A549 (cell line): ENCODE results near the gene ZBTB25. TPM values are rescaled to one million over a fixed set of nuclear protein-coding genes. Genes with fewer than 3 reads are reported as not detected.
A peak's percentile ranks its signal among the peaks of the same experiment; 100 is the strongest.

Source experiments
- ATAC-seq, 2 experiments: fragments of 200-7000 bp in 1 of 2; fragments of >200 bp in 1 of 2; cut with Nextera tagmentation in 1 of 2; cut with Tn5 transposase in 1 of 2; 3 replicates each; pipeline versions ENCODE4 v1.8.0 to v1.9.1; 2018 to 2020; ENCODE audit warnings: mild to moderate bottlenecking in 1 of 2, moderate library complexity in 1 of 2
- CTCF ChIA-PET: fragments of 300-600 bp; sonication (Branson Sonifier 250); formaldehyde crosslinking; extraction: SDS; loops from one replicate; lab custom pipeline; 2021; ENCODE audit warnings: antibody characterized with exemption, inconsistent platforms; lab: Yijun Ruan, JAX
- POLR2A ChIA-PET: fragments of 350-600 bp; formaldehyde crosslinking; extraction: SDS; loops from one replicate; lab custom pipeline; 2021; ENCODE audit warnings: antibody characterized with exemption, inconsistent platforms; lab: Yijun Ruan, JAX
- DNase-seq, 2 experiments: peaks; one replicate each; pipeline versions ENCODE4 v3.0.0 to v3.0.0-alpha.2; 2011 to 2016; ENCODE audit warnings: low read depth in 1 of 2, low spot score in 1 of 2
- FAIRE-seq: peaks from 2 replicates; lab custom pipeline; 2011; peaks lifted over from hg19 to GRCh38; lab: Jason Lieb, UNC
- H3K27ac ChIP-seq, 2 experiments: fragments of >200 bp; sonication (Bioruptor Twin); formaldehyde crosslinking; 3 replicates each; pipeline ENCODE4 v1.5.1; 2016 to 2017
- H3K4me1 ChIP-seq: fragments of >200 bp; sonication (Bioruptor Twin); formaldehyde crosslinking; 3 replicates; pipeline ENCODE4 v1.6.1; 2016
- H3K4me2 ChIP-seq: fragments of >200 bp; sonication (Bioruptor Twin); formaldehyde crosslinking; 3 replicates; pipeline ENCODE4 v1.6.1; 2016
- H3K4me3 ChIP-seq: fragments of >200 bp; sonication (Bioruptor Twin); formaldehyde crosslinking; 3 replicates; pipeline ENCODE4 v1.5.1; 2016
- H3K9me3 ChIP-seq: fragments of >200 bp; sonication (Bioruptor Twin); formaldehyde crosslinking; 3 replicates; pipeline ENCODE4 v1.6.1; 2016
- BCL3 ChIP-seq: fragments of >200 bp; sonication (Bioruptor Twin); formaldehyde crosslinking; IDR thresholded peaks from 3 replicates; pipeline ENCODE4 v1.6.1; 2016
- CBX2 ChIP-seq: fragments of 200-600 bp; sonication (generic); IDR thresholded peaks from 2 replicates; pipeline ENCODE4 v1.6.1; 2016; ENCODE audit warnings: low read depth, mild to moderate bottlenecking, borderline replicate concordance
- CBX8 ChIP-seq: fragments of 200-600 bp; sonication (generic); IDR thresholded peaks from 2 replicates; pipeline ENCODE4 v1.6.1; 2016
- CEBPB ChIP-seq, 2 experiments: fragments of >200 bp in 1 of 2; sonication (Bioruptor Twin) in 1 of 2; formaldehyde crosslinking in 1 of 2; IDR thresholded peaks; 2 replicates each; pipeline ENCODE4 v1.6.1; 2012 to 2016
- E2F6 ChIP-seq: IDR thresholded peaks from 2 replicates; pipeline ENCODE4 v1.6.1; 2012; ENCODE audit warnings: low read depth, borderline replicate concordance
- EHF ChIP-seq: fragments of 250-450 bp; sonication (Bioruptor Pico); IDR thresholded peaks from 2 replicates; pipeline ENCODE4 v1.5.0; 2020; ENCODE audit warnings: mild to moderate bottlenecking
- ESRRA ChIP-seq: fragments of 150-350 bp; IDR thresholded peaks from 2 replicates; pipeline ENCODE4 v1.6.1; 2014; ENCODE audit warnings: mild to moderate bottlenecking, low read length, borderline replicate concordance
- FOXS1 ChIP-seq: fragments of 250-450 bp; sonication (Bioruptor Pico); IDR thresholded peaks from 2 replicates; pipeline ENCODE4 v1.5.0; 2020; ENCODE audit warnings: mild to moderate bottlenecking, moderate library complexity
- GATA3 ChIP-seq: IDR thresholded peaks from 2 replicates; pipeline ENCODE4 v1.6.1; 2012; ENCODE audit warnings: borderline replicate concordance
- MAFK ChIP-seq: fragments of 450-650 bp; IDR thresholded peaks from 2 replicates; pipeline ENCODE4 v1.6.1; 2014; ENCODE audit not compliant: partially characterized antibody
- MAZ ChIP-seq: fragments of 150-350 bp; IDR thresholded peaks from 2 replicates; pipeline ENCODE4 v1.6.1; 2014; ENCODE audit warnings: antibody characterized with exemption, low read depth, low read length, borderline replicate concordance
- RARB ChIP-seq: fragments of 250-450 bp; sonication (Bioruptor Pico); IDR thresholded peaks from 2 replicates; pipeline ENCODE4 v1.8.0; 2021; ENCODE audit warnings: mild to moderate bottlenecking, moderate library complexity
- RCOR1 ChIP-seq: fragments of 150-350 bp; IDR thresholded peaks from 2 replicates; pipeline ENCODE4 v1.6.1; 2014; ENCODE audit warnings: antibody characterized with exemption, low read length, low read depth
- SREBF2 ChIP-seq: fragments of 450-650 bp; IDR thresholded peaks from 2 replicates; pipeline ENCODE4 v1.6.1; 2014; ENCODE audit warnings: mild to moderate bottlenecking, moderate library complexity
- USF2 ChIP-seq: fragments of 450-650 bp; IDR thresholded peaks from 2 replicates; pipeline ENCODE4 v1.6.1; 2014; ENCODE audit warnings: antibody characterized with exemption
- ZFP36 ChIP-seq: fragments of 450-650 bp; IDR thresholded peaks from 2 replicates; pipeline ENCODE4 v1.6.1; 2014; ENCODE audit warnings: borderline replicate concordance; ENCODE audit not compliant: partially characterized antibody
- ZSCAN20 ChIP-seq: fragments of 250-450 bp; sonication (Bioruptor Pico); IDR thresholded peaks from 2 replicates; pipeline ENCODE4 v1.8.0; 2022; ENCODE audit warnings: mild to moderate bottlenecking, moderate library complexity
- WGBS: methylation state at CpG from one replicate; pipeline ENCODE4 v1.1.6; 2017; ENCODE audit errors: missing lambda C conversion rate; 5-methylcytosine and 5-hydroxymethylcytosine counted together
- polyA plus RNA-seq, 4 experiments: library from polyadenylated mRNA; depleted of rRNA in 3 of 4; stranded (reverse); fragments of >200 nt; fragmentation: RNase III in 1 of 4; extraction: RNeasy Plus Mini Kit Qiagen cat#74134 plus additional on column Dnase treatment in 1 of 4; gene quantifications; 2 replicates in 3 of 4; 3 replicates in 1 of 4; pipeline ENCODE4 v1.2.3, GENCODE V29; 2011 to 2017
- TF ChIP-seq, protein P1 (sequence below): fragments of 150-350 bp; IDR thresholded peaks from 2 replicates; pipeline ENCODE4 v1.6.1; 2014; ENCODE audit warnings: low read depth, mild to moderate bottlenecking, low read length
- TF ChIP-seq, protein P2 (sequence below): IDR thresholded peaks from 2 replicates; pipeline ENCODE4 v1.6.1; 2012

Gene ZBTB25
- polyA plus RNA-seq, 2 of the 4 experiments (the other 2 are of a cell fraction): 5.4 to 15.0 TPM

- FAIRE-seq (no peak), DNase-seq (no peak)
- Histone ChIP-seq H3K27ac (no peak overlapping the region), H3K4me3 (no peak overlapping the region), H3K9me3 (no peaks in the 10 kb centered on the region)
- TF ChIP-seq GATA3: no peak
- no peak for TF ChIP-seq CEBPB (IDR thresholded peaks at IDR 0.05)
- no peak for TF ChIP-seq ZFP36
- TF ChIP-seq EHF (CRISPR knock-in tag): no peak
- TF ChIP-seq CBX8: no peak
- TF ChIP-seq CBX2: no peak
- TF ChIP-seq FOXS1 (CRISPR knock-in tag): no peak
- TF ChIP-seq USF2: no peak
- TF ChIP-seq MAFK: no peak
- TF ChIP-seq MAZ: no peak
- TF ChIP-seq RCOR1: no peak
- TF ChIP-seq RARB (CRISPR knock-in tag): no peak
- TF ChIP-seq, protein P1, sequence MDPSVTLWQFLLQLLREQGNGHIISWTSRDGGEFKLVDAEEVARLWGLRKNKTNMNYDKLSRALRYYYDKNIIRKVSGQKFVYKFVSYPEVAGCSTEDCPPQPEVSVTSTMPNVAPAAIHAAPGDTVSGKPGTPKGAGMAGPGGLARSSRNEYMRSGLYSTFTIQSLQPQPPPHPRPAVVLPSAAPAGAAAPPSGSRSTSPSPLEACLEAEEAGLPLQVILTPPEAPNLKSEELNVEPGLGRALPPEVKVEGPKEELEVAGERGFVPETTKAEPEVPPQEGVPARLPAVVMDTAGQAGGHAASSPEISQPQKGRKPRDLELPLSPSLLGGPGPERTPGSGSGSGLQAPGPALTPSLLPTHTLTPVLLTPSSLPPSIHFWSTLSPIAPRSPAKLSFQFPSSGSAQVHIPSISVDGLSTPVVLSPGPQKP: no peak
- no peak for TF ChIP-seq ESRRA
- no peak for TF ChIP-seq ZSCAN20
- TF ChIP-seq SREBF2: no peak
- TF ChIP-seq, all 56 proteins: peak for 0
- ATAC-seq: no peak
- CTCF ChIA-PET: interaction anchor here (0.6 to 2.3 kb wide), 5 partner anchors 10 to 1056 kb away, joined by 3 to 14 read pairs (median 4); partner anchors contain the start of gene HSPA2
- H3K4me1 ChIP-seq: 0 out of 3 replicates have a peak, but pooled peaks cover 5% of the 10 kb centered on the region
- WGBS: 78% methylated on average over 7 of the region's 7 CpGs
- POLR2A ChIA-PET: interaction anchor here (2.4 kb wide), 1 partner anchor 11 kb away, joined by 16 read pairs; the partner anchor contains the start of gene HSPA2
- no peak overlapping the region for H3K4me2 ChIP-seq
These were observed 47.1 kb upstream of the ZBTB25 start for GRCh38 chr14:64550621-64551333.

GRCh38 chr14:64549791-64550620, 46.4 kb upstream of the ZBTB25 start, which contains the start of gene PPP1R36:
TSS of gene PPP1R36 (plus strand) at chr14:64549961. CDS start at chr14:64549998, 37 bp downstream.
- FAIRE-seq (no peak), DNase-seq (no peak), ATAC-seq (peak; percentile 31 to 72; a peak in 4 of 6 replicates)
- Histone ChIP-seq H3K27ac (peak within 1 kb of the TSS; percentile 6 to 59; a peak in 3 of 6 replicates), H3K4me1 (peaks cover 6% of the 10 kb centered on the region; the same call in 2 of the 3 replicates), H3K9me3 (no peaks in the 10 kb centered on the region), H3K4me3 (no peak within 1 kb of the TSS), H3K4me2 (peak within 1 kb of the TSS; percentile 49)
- TF ChIP-seq BCL3 (no peak), E2F6 (peak; percentile 28; the same call in 1 of the 2 replicates), CBX8 (no peak)
- TF ChIP-seq, protein P2, sequence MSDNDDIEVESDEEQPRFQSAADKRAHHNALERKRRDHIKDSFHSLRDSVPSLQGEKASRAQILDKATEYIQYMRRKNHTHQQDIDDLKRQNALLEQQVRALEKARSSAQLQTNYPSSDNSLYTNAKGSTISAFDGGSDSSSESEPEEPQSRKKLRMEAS: peak; percentile 40; the same call in 1 of the 2 replicates
- CTCF ChIA-PET: interaction anchor here (1.2 to 2.3 kb wide), 4 partner anchors 10 to 87 kb away, joined by 3 to 14 read pairs (median 6); partner anchors contain the start of gene HSPA2
- POLR2A ChIA-PET: interaction anchor here (2.4 kb wide), 1 partner anchor 10 kb away, joined by 16 read pairs; the partner anchor contains the start of gene HSPA2
- 66% methylated on average over 53 of the region's 54 CpGs for WGBS
